Left ventricle myocardium inferior (tissue), 1 donor: Measurements from ENCODE around the gene KCNAB2. TPM values are rescaled to one million over a fixed set of nuclear protein-coding genes. Genes with fewer than 3 reads are reported as not detected.

Experiments used
- DNase-seq: peaks from one replicate; pipeline ENCODE4 v3.0.0-alpha.2; 2020
- H3K27ac ChIP-seq: fragments of 200-600 bp; replicated peaks from 2 replicates; pipeline ENCODE4 v1.8.0; 2021
- H3K27me3 ChIP-seq: fragments of 200-600 bp; 2 replicates; pipeline ENCODE4 v1.8.0; 2021; ENCODE audit warnings: low read depth
- H3K36me3 ChIP-seq: fragments of 200-600 bp; 2 replicates; pipeline ENCODE4 v1.8.0; 2021
- H3K4me1 ChIP-seq: fragments of 200-600 bp; 2 replicates; pipeline ENCODE4 v1.8.0; 2021
- H3K4me3 ChIP-seq: fragments of 200-600 bp; 2 replicates; pipeline ENCODE4 v1.8.0; 2021; ENCODE audit warnings: mild to moderate bottlenecking, moderate library complexity
- H3K9me3 ChIP-seq: fragments of 200-600 bp; replicated peaks from 2 replicates; pipeline ENCODE4 v1.8.0; 2021
- CTCF ChIP-seq: fragments of 200-600 bp; IDR thresholded peaks from 2 replicates; pipeline ENCODE4 v1.8.0; 2021; ENCODE audit warnings: antibody characterized with exemption, mild to moderate bottlenecking, borderline replicate concordance
- intact Hi-C: fragments of 100-400 bp; cut with micrococcal nuclease; formaldehyde crosslinking; loops from one replicate; pipeline ENCODE4 v1.11.0; 2022
- total RNA-seq: library from RNA; stranded (reverse); fragmentation: NEBNext Ultra II Directional; extraction: Animal tissue kit (Norgen Biotek cat#: 25700); gene quantifications from one replicate; pipeline ENCODE4 v1.2.1, GENCODE V29; 2021
- donor health status: DM: no; HTN: yes; CAD: no; lungs with severe emphysema.

The KCNAB2 gene
- total RNA-seq, 1 donor from 2014 or later, result 31.0 TPM

GRCh38 chr1:6141592-6141991 is 95.9 kb downstream of the KCNAB2 start:
- no peak for TF ChIP-seq CTCF
- no peak for DNase-seq
- Histone ChIP-seq H3K36me3 (no peaks in the 10 kb centered on the region), H3K27me3 (peaks cover 42% of the 10 kb centered on the region), H3K27ac (no peak overlapping the region), H3K9me3 (no peaks in the 10 kb centered on the region), H3K4me3 (no peak overlapping the region), H3K4me1 (no peaks in the 10 kb centered on the region)
- intact Hi-C loops, result no loop called here

GRCh38 chr1:6142036-6142621 is 96.4 kb downstream of the KCNAB2 start:
- Histone ChIP-seq H3K9me3 (no peaks in the 10 kb centered on the region), H3K4me3 (no peak overlapping the region), H3K27me3 (peaks cover 48% of the 10 kb centered on the region), H3K36me3 (no peaks in the 10 kb centered on the region), H3K27ac (no peak overlapping the region), H3K4me1 (no peaks in the 10 kb centered on the region)
- intact Hi-C loops, result no loop called here
- no peak for TF ChIP-seq CTCF
- DNase-seq, result no peak

GRCh38 chr1:6142734-6143133 is 97.0 kb downstream of the KCNAB2 start:
- Histone ChIP-seq H3K4me3 (no peak overlapping the region), H3K4me1 (no peaks in the 10 kb centered on the region), H3K27me3 (peaks cover 54% of the 10 kb centered on the region), H3K36me3 (no peaks in the 10 kb centered on the region), H3K9me3 (no peaks in the 10 kb centered on the region), H3K27ac (no peak overlapping the region)
- no peak for DNase-seq
- intact Hi-C loops, result no loop called here
- no peak for TF ChIP-seq CTCF

DNA sequence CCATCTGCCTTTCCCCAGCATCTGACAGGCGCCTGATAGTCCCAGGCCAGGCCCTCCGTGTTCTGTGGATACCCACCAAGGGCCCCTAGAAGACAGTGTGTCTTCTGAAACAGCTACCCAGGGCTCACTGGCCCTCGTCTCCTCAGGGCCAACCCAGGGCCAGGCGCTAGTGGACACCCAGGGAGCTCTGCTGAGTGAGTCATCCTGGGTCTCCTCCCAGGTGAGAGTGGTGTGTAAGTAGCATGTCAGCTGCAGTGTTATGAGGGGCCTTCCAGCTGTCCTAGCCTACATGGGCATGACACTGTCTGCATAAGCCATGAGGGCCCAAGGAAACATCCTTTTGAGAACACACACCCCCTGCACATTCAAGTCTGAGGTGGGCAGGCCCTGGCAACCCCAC is 97.7 kb downstream of the KCNAB2 start:
- Histone ChIP-seq H3K9me3 (no peaks in the 10 kb centered on the region), H3K27me3 (peaks cover 60% of the 10 kb centered on the region), H3K4me1 (peaks cover 2% of the 10 kb centered on the region), H3K4me3 (no peak overlapping the region), H3K36me3 (no peaks in the 10 kb centered on the region), H3K27ac (no peak overlapping the region)
- DNase-seq, result no peak
- no peak for TF ChIP-seq CTCF
- intact Hi-C loops, result no loop called here

DNA sequence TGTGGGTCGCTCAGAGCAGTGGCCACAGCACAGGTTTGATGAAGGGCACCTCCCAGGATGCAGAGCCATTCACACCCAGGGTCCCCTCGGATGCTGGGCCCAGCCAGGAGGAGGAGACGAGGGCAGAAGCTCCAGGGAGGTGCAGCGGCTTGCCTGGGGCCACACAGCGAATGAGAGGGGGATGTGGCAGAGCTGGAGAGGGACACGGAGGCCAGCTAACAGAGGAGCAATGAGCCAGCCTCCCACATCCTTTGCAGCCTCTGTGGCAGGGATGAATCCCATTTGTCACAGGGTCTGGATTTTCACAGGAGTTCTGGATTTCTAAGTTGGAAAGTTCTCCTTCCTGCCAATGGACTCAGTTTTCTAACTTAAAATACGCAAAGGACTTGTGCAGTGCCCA is 98.5 kb downstream of the KCNAB2 start:
- no peaks in the 10 kb centered on the region for H3K36me3 ChIP-seq
- no peak for DNase-seq
- intact Hi-C loops, result no loop called here
- peaks cover 8% of the 10 kb centered on the region for H3K4me1 ChIP-seq
- TF ChIP-seq CTCF, result no peak
- no peak overlapping the region for H3K27ac ChIP-seq
- peaks cover 68% of the 10 kb centered on the region for H3K27me3 ChIP-seq
- no peak overlapping the region for H3K4me3 ChIP-seq
- H3K9me3 ChIP-seq, result no peaks in the 10 kb centered on the region
